ENCODE results near the gene FAH. TPM values are rescaled to one million over a fixed set of nuclear protein-coding genes. Genes with fewer than 3 reads are reported as not detected.

The FAH gene
- total and polyA plus RNA-seq, 4 donors, result 23.7 to 55.5 (median 49.2) TPM

- Histone ChIP-seq H3K9me3 (ENCODE audit: control insufficient read depth in 4 of 4, insufficient read depth in 3 of 4, low read length in 3 of 4) (no peaks in the 10 kb centered on the region), H3K4me3 (no peak overlapping the region), H3K4me1 (ENCODE audit: control insufficient read depth in 5 of 5, insufficient read depth in 5 of 5, low read length in 5 of 5) (peaks cover 0 to 19% (median 5%) of the 10 kb centered on the region in 5 donors), H3K27me3 (ENCODE audit: control insufficient read depth in 3 of 3, insufficient read depth in 3 of 3, low read length in 2 of 3) (no peaks in the 10 kb centered on the region), H3K27ac (ENCODE audit: low read depth in 1 of 2, low read length in 1 of 2) (no peak overlapping the region), H3K36me3 (ENCODE audit: control insufficient read depth in 4 of 4, insufficient read depth in 4 of 4, low read length in 4 of 4) (no peaks in the 10 kb centered on the region), H3K9ac (ENCODE audit: insufficient read depth in 1 of 2, low read length in 2 of 2) (no peak overlapping the region)
- DNase-seq (no peak), ATAC-seq (ENCODE audit: insufficient read depth, low FRiP score) (no peak)
- TF ChIP-seq CTCF (IDR thresholded peaks at IDR 0.05; ENCODE audit: control extremely low read depth, extremely low read depth), result no peak
Measured at GRCh38 chr15:80110920-80111319, 41.9 kb upstream of the FAH start.

GRCh38 chr15:80114114-80114513 is 38.7 kb upstream of the FAH start:
- no peaks in the 10 kb centered on the region for H3K9me3 ChIP-seq (ENCODE audit: control insufficient read depth in 4 of 4, insufficient read depth in 3 of 4, low read length in 3 of 4)
- WGBS, 2 donors, result 59 to 83% methylated on average over 4 of the region's 4 CpGs
- H3K36me3 ChIP-seq (ENCODE audit: control insufficient read depth in 4 of 4, insufficient read depth in 4 of 4, low read length in 4 of 4), result no peaks in the 10 kb centered on the region
- no peak overlapping the region for H3K9ac ChIP-seq (ENCODE audit: insufficient read depth in 1 of 2, low read length in 2 of 2)
- peaks cover 0 to 13% (median 0%) of the 10 kb centered on the region in 5 donors for H3K4me1 ChIP-seq (ENCODE audit: control insufficient read depth in 5 of 5, insufficient read depth in 5 of 5, low read length in 5 of 5)
- no peak overlapping the region for H3K4me3 ChIP-seq
- no peak for ATAC-seq (ENCODE audit: insufficient read depth, low FRiP score)
- no peaks in the 10 kb centered on the region for H3K27me3 ChIP-seq (ENCODE audit: control insufficient read depth in 3 of 3, insufficient read depth in 3 of 3, low read length in 2 of 3)
- H3K27ac ChIP-seq (ENCODE audit: low read depth in 1 of 2, low read length in 1 of 2), result no peak overlapping the region
- no peak for DNase-seq
- TF ChIP-seq CTCF (IDR thresholded peaks at IDR 0.05; ENCODE audit: control extremely low read depth, extremely low read depth), result no peak

- Histone ChIP-seq H3K36me3 (ENCODE audit: control insufficient read depth in 4 of 4, insufficient read depth in 4 of 4, low read length in 4 of 4) (no peaks in the 10 kb centered on the region), H3K27ac (ENCODE audit: low read depth in 1 of 2, low read length in 1 of 2) (no peak overlapping the region), H3K4me1 (ENCODE audit: control insufficient read depth in 5 of 5, insufficient read depth in 5 of 5, low read length in 5 of 5) (peaks cover 0 to 5% (median 0%) of the 10 kb centered on the region in 5 donors), H3K9ac (ENCODE audit: insufficient read depth in 1 of 2, low read length in 2 of 2) (no peak overlapping the region), H3K9me3 (ENCODE audit: control insufficient read depth in 4 of 4, insufficient read depth in 3 of 4, low read length in 3 of 4) (no peaks in the 10 kb centered on the region), H3K27me3 (ENCODE audit: control insufficient read depth in 3 of 3, insufficient read depth in 3 of 3, low read length in 2 of 3) (no peaks in the 10 kb centered on the region), H3K4me3 (no peak overlapping the region)
- 82 to 84% methylated on average over 1 of the region's 1 CpG for WGBS, 2 donors
- DNase-seq (no peak), ATAC-seq (ENCODE audit: insufficient read depth, low FRiP score) (no peak)
- no peak for TF ChIP-seq CTCF (IDR thresholded peaks at IDR 0.05; ENCODE audit: control extremely low read depth, extremely low read depth)
Measured at GRCh38 chr15:80115021-80115420, 37.8 kb upstream of the FAH start.

DNA sequence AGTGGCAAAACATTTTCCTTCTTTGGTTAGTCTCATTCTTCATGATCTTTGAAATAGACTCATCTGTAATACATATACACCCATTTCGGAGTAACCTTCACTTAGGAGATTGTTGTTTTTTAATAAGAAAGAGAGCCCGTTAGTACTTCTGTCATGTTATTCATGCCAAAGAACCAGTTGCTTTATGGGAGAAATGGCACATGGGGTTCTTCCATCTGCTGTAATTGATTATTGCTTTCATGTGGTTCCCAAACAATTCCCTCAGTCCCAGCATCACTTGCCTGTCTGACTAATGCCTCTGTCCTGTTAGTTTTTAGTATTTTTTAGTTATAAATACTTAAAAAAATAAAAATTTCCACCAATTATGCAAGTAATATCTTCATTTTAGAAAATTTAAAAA is 33.8 kb upstream of the FAH start:
- Histone ChIP-seq H3K9ac (ENCODE audit: insufficient read depth in 1 of 2, low read length in 2 of 2) (no peak overlapping the region), H3K4me1 (ENCODE audit: control insufficient read depth in 5 of 5, insufficient read depth in 5 of 5, low read length in 5 of 5) (peaks cover 0 to 5% (median 0%) of the 10 kb centered on the region in 5 donors), H3K27me3 (ENCODE audit: control insufficient read depth in 3 of 3, insufficient read depth in 3 of 3, low read length in 2 of 3) (no peaks in the 10 kb centered on the region), H3K9me3 (ENCODE audit: control insufficient read depth in 4 of 4, insufficient read depth in 3 of 4, low read length in 3 of 4) (no peaks in the 10 kb centered on the region), H3K36me3 (ENCODE audit: control insufficient read depth in 4 of 4, insufficient read depth in 4 of 4, low read length in 4 of 4) (peaks cover 3 to 20% (median 6%) of the 10 kb centered on the region in 4 donors), H3K27ac (ENCODE audit: low read depth in 1 of 2, low read length in 1 of 2) (no peak overlapping the region), H3K4me3 (no peak overlapping the region)
- no peak for TF ChIP-seq CTCF (IDR thresholded peaks at IDR 0.05; ENCODE audit: control extremely low read depth, extremely low read depth)
- DNase-seq (no peak), ATAC-seq (ENCODE audit: insufficient read depth, low FRiP score) (no peak)
- WGBS, 2 donors, result 94 to 100% methylated on average over 2 of the region's 2 CpGs
